Kidney glomerular epithelial cell (primary cell): ENCODE data around the gene TCF12.
"Not testable (repeated sequence)": the region's sequence is repeated elsewhere in the genome, so short reads cannot be mapped to it uniquely, and the experiment has no call there.

Experiments used
- DNase-seq: peaks from one replicate; lab custom pipeline; 2025; lab: John Stamatoyannopoulos, UW

The TCF12 gene

DNA sequence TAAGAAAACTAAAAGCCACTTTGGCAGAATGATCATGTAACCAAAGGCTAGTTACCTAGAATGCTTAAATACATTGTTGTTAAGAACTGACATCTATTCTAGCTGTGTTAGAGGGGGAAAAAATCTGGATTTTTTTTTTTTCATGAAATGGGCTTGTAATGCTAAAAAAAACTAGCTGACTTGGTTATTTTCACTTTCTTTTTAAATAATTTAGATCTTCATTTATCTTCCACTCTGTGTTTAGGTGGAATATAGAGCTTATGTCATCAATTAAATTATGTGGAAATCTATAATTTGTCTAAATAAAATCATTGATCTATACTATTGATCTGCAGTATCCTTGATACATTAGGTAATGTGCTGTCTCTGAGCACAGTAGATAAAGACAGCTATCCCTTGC lies 217.4 kb downstream of the TCF12 start:
- no peak for DNase-seq

DNA sequence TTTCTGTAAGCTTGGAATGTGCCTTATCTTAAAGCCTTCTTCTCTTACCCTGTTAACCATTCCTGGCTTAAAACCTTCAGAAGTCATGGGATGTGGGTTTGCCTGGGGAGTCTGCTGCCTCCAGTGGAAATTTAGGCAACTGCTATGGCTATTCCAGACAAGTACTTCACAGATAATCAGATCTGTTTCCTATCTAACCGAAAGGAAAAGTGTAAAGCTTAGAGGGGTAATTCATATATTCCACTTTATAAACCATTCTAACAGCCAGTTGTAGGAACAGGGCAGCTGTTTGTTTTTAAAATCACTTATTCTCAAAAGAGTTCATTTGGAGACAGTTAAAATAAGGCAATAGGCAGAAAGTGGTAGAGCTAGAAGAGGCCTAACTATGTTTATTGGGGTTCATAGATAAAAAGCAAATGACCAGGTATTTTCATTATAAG lies 219.9 kb downstream of the TCF12 start:
- DNase-seq, result peak; percentile 51

- no peak for DNase-seq
Measured at GRCh38 chr15:57143511-57144078, 225.2 kb downstream of the TCF12 start.

GRCh38 chr15:57144448-57144847 lies 226.0 kb downstream of the TCF12 start:
- DNase-seq, result no peak

- DNase-seq, result peak; percentile 35
Measured at GRCh38 chr15:57146506-57147201, 228.2 kb downstream of the TCF12 start.

- DNase-seq, result no peak
Measured at GRCh38 chr15:57147621-57148020, 229.2 kb downstream of the TCF12 start.

DNA sequence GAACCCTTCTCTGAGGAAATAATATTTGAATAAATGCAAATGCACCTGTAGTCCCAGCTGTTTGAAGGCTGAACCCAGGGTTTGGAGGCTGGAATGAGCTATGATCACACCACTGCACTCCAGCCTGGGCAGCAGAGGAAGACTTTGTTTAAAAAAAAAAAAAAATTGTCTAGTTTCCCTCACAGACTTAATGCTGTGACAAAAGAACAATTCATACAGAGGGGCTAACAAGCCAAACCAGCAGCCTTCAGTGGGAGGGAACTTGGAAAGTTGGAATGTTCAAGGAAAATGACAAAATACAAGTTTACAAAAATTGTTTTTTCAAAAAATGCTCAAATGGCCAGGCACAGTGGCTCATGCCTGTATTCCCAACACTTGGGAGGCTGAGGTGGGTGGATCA lies 229.8 kb downstream of the TCF12 start:
- no peak for DNase-seq

DNA sequence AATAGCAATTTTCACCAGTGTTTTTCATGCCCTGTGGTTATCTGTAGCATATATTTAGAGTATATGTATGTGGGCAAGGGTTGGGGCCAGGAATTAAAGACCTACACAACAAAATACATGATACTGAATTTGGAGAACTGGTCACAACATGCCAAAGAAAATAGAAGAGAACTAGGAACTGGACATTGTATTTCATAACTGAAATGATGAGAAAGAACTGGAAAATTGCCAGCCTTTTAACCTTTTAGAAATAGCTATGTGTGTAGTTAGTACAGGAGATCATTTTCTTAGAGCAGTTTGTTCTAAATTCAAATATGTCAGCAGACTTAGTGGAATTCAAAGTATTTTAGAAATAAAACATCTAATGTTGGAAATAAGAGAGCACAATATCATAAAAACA lies 230.8 kb downstream of the TCF12 start:
- DNase-seq, result peak; percentile 13

GRCh38 chr15:57150066-57150865 lies 231.8 kb downstream of the TCF12 start:
- DNase-seq, result peak; percentile 85

GRCh38 chr15:57150866-57151203 lies 232.4 kb downstream of the TCF12 start:
- not testable (repeated sequence) for DNase-seq

DNA sequence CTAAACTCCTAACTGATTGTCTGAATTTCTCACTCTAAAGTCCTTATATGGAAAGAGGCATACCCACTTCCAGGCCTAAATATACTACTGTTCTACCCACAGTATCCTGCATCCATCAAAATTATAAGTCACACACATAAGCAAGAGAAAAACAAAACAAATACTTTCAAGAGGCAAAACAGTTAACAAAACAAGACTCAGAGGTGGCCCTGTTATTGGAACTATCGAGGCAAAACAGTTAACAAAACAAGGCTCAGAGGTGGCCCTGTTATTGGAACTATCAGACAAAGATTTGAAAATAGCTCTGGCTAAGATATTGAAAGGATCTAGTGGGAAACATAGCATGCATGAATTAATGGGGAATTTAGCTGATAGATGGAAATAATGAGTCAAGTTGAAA lies 233.7 kb downstream of the TCF12 start:
- DNase-seq, result no peak

DNA sequence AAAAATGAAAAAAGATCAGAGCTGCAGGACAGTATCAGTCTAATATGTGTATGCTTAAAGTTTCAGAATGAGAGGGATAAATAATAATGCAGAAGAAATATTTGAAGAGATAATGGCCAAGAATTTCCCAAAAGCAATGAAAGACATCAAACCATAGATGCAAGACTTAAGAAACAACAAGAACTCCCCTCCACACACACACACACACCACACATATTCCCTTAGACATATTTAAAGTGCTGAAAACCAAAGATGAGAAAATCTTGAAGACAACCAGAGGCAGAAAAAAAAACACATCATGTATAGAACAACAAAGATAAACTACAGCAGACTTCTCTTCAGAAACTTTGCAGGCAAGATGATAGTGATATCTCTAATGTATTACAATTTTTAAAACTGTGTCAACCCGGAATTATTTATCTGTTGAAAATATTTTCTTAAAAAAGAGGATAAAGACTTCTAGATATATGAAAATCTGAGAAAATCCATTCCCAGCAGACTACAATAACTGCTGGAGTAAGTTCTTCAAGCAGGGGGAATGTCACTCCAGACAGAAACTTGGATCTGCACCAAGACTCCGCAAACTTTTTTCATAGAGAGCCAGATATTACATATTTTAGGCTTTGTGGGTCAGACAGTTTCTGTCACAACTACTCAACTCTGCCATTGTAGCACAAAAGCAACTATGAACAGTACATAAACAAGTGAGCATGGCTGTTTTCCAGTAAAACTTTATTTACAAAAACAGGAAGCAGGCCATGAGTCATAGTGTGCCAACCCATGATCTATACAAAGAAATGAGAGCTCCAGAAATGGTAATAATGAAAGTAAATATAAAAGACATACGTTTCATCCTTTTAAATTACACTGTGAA lies 234.5 kb downstream of the TCF12 start:
- DNase-seq, result no peak

DNA sequence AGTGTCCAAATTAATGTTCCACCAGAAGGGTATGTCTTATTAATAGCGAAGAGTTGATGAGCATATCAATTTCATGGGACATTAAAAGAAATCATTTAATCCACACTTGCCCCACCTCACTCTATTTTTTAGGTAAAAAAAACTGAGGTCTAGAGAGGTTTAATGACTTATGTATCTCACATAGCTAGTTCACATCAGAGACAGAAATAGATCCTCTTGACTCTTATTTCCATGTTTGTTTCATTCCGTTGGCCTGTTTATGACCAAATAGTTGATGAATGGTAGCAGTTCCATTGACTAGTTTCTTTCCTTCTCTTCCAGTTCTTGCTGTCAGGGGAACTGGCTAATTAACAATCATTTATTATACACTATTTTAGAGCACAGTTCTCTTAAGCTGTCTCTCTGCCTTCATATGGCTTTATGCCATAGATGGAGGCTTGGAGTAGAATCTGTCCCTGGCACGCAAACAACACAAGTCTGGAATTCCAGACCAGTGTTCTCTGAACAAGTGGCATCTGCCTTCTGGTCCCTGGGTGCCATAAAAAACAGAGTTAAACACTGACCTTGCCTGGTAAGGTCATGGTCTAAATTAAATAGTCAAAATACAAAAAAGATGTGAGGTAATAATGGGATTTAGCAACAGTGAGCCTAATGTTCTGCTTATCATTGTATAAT lies 237.9 kb downstream of the TCF12 start:
- DNase-seq, result no peak

- DNase-seq, result peak; percentile 57
Measured at GRCh38 chr15:57158589-57158988, 240.1 kb downstream of the TCF12 start.

- DNase-seq, result no peak
Measured at GRCh38 chr15:57158997-57159668, 240.7 kb downstream of the TCF12 start.

DNA sequence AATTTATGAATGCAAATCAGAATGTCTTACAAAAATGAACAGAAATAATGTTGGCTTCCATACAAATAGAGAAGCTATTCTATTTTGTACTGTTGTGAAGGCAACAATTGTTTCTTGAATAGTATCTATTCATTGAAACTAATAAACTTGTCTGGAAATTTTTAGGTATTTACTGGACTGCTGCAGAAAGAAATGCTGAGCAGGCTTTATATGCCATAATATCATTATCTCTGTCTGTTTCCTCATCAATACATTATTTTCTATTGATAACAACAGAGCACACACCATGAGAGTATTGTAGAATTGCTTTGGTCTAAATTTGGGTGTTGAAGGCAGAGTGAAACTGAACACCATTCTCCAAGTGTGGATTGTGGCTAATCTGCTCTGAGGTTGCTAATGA lies 241.3 kb downstream of the TCF12 start:
- no peak for DNase-seq

DNA sequence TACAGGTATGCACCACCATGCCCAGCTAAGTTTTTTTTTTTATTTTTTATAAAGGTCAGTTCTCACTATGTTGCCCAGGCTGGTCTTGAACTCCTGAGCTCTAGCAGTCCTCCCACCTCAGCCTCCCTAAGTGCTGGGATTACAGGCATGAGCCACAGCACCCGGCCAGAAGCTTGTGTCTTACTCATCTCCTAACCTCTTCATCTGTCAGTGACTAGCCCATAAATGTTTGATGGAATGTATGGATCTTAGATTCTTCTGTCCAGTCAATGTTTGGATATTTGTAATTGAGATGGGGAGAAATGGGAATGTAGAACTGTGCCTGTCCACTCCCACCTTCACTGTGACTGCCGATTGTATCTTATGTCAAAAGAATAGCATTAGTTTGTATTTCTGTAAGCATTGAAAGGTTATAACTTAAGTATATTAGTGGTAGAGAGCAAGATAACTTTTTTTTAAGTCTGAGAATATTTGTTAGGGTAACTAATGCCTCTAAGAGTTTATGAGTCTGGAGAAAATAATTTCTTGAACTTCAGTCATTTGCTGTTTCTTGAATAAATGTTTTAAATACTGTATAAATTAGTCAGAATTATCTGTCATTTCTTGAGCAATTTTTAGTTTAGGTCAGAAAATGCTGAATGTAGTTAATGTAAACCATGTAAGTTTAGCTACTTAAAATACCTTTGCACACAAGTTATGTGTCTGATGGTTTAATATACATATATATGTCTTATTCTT lies 242.5 kb downstream of the TCF12 start:
- DNase-seq, result no peak

- not testable (repeated sequence) for DNase-seq
Measured at GRCh38 chr15:57164251-57164650, 245.8 kb downstream of the TCF12 start.

DNA sequence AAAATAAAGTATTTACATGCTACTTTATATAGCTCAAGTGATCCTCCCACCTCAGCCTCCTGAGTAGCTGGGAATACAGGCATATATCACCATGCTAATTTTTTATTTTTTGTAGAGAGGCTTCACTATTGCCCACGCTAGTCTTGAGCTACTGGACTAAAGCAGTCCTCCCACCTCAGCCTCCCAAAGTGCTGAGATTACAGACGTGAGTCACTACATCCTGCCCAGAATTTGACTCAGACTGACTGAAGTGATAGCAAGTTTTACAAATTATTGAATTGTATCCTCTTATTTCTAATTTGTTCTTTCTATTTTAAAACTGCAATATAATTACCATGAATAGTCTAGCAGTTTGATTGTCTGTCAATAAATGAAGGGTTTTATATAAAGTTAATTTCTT lies 247.5 kb downstream of the TCF12 start:
- DNase-seq, result peak; percentile 38

GRCh38 chr15:57167821-57168395 lies 249.5 kb downstream of the TCF12 start:
- peak; percentile 76 for DNase-seq
